ENCODE results near the gene GOLGA6L22. TPM values are rescaled to one million over a fixed set of nuclear protein-coding genes. Genes with fewer than 3 reads are reported as not detected.
"Not testable (repeated sequence)": the region's sequence is repeated elsewhere in the genome, so short reads cannot be mapped to it uniquely, and the experiment has no call there.

The GOLGA6L22 gene
- total RNA-seq, 1 experiment from 2014 or later = not detected

GRCh38 chr15:22418666-22419065 is 40.0 kb upstream of the GOLGA6L22 start:
- H3K23ac ChIP-seq (ENCODE audit: insufficient read length, low read depth, low read length); H2BK5ac ChIP-seq (ENCODE audit: insufficient read length, low read length); H3K18ac ChIP-seq (ENCODE audit: insufficient read length, low read depth, low read length); H2BK120ac ChIP-seq (ENCODE audit: low read depth, low read length, poor library complexity, severe bottlenecking); H2AFZ ChIP-seq (ENCODE audit: low read length); H3K9me3 ChIP-seq (ENCODE audit: control insufficient read depth, low read depth, low read length); H3K23me2 ChIP-seq (ENCODE audit: insufficient read length, low read depth, low read length, poor library complexity, severe bottlenecking); H3K56ac ChIP-seq (ENCODE audit: insufficient read length, low read depth, low read length); H3K9me3 Mint-ChIP-seq; H3T11ph ChIP-seq (ENCODE audit: low read length); H4K8ac ChIP-seq (replicated peaks; ENCODE audit: insufficient read length, low read depth, low read length); H3K4me1 Mint-ChIP-seq; H3K27ac ChIP-seq (ENCODE audit: insufficient read length, low read depth, low read length); H3K36me3 Mint-ChIP-seq (ENCODE audit: insufficient read depth in 1 of 3, low read depth in 3 of 3); H2AK5ac ChIP-seq (ENCODE audit: insufficient read length, low read length); H3K27ac Mint-ChIP-seq; H3K4ac ChIP-seq (ENCODE audit: low read depth, low read length); H2BK20ac ChIP-seq (ENCODE audit: low read depth, low read length, poor library complexity, severe bottlenecking); H2BK15ac ChIP-seq (ENCODE audit: low read depth, low read length); H4K20me1 ChIP-seq (ENCODE audit: control insufficient read depth, insufficient read depth, insufficient read length); H3K27me3 Mint-ChIP-seq (ENCODE audit: low read depth); H3K14ac ChIP-seq (ENCODE audit: insufficient read depth, low read length); H3K79me2 ChIP-seq (ENCODE audit: insufficient read depth, low read length); H2BK12ac ChIP-seq (ENCODE audit: insufficient read length, low read depth, low read length); H4K5ac ChIP-seq (ENCODE audit: insufficient read length, low read depth, low read length); H3K4me1 ChIP-seq (ENCODE audit: insufficient read depth, low read length); H3K9ac ChIP-seq (ENCODE audit: extremely low read depth, insufficient read length, low read length); H4K91ac ChIP-seq (ENCODE audit: insufficient read length, low read depth, low read length); H3K4me3 Mint-ChIP-seq; H3K4me2 ChIP-seq (ENCODE audit: insufficient read depth, insufficient read length, low read length); H3K27me3 ChIP-seq (ENCODE audit: insufficient read depth, low read length); H3K79me1 ChIP-seq (ENCODE audit: insufficient read depth, low read depth, low read length, poor library complexity, severe bottlenecking): not testable (repeated sequence)
- no CpG with 5 or more reads among the region's 33 CpGs for WGBS (ENCODE audit: extremely low coverage, insufficient read length, low lambda C conversion rate)
- peak; percentile 4 for DNase-seq

GRCh38 chr15:22420340-22420739 is 38.4 kb upstream of the GOLGA6L22 start:
- not testable (repeated sequence) for H3K9me3 ChIP-seq (ENCODE audit: control insufficient read depth, low read depth, low read length); H3K14ac ChIP-seq (ENCODE audit: insufficient read depth, low read length); H3K9me3 Mint-ChIP-seq; H2AK5ac ChIP-seq (ENCODE audit: insufficient read length, low read length); H3K4me2 ChIP-seq (ENCODE audit: insufficient read depth, insufficient read length, low read length); H4K8ac ChIP-seq (replicated peaks; ENCODE audit: insufficient read length, low read depth, low read length); H4K20me1 ChIP-seq (ENCODE audit: control insufficient read depth, insufficient read depth, insufficient read length); H3K56ac ChIP-seq (ENCODE audit: insufficient read length, low read depth, low read length); H3K27me3 ChIP-seq (ENCODE audit: insufficient read depth, low read length); H3K4ac ChIP-seq (ENCODE audit: low read depth, low read length); H3T11ph ChIP-seq (ENCODE audit: low read length); H3K23ac ChIP-seq (ENCODE audit: insufficient read length, low read depth, low read length); H2BK5ac ChIP-seq (ENCODE audit: insufficient read length, low read length); H3K79me1 ChIP-seq (ENCODE audit: insufficient read depth, low read depth, low read length, poor library complexity, severe bottlenecking); H3K18ac ChIP-seq (ENCODE audit: insufficient read length, low read depth, low read length); H3K27ac ChIP-seq (ENCODE audit: insufficient read length, low read depth, low read length); H4K5ac ChIP-seq (ENCODE audit: insufficient read length, low read depth, low read length); H4K91ac ChIP-seq (ENCODE audit: insufficient read length, low read depth, low read length); DNase-seq; H3K4me3 Mint-ChIP-seq; H2AFZ ChIP-seq (ENCODE audit: low read length); H3K36me3 Mint-ChIP-seq (ENCODE audit: insufficient read depth in 1 of 3, low read depth in 3 of 3); H2BK15ac ChIP-seq (ENCODE audit: low read depth, low read length); H3K9ac ChIP-seq (ENCODE audit: extremely low read depth, insufficient read length, low read length); H3K79me2 ChIP-seq (ENCODE audit: insufficient read depth, low read length); H2BK120ac ChIP-seq (ENCODE audit: low read depth, low read length, poor library complexity, severe bottlenecking); H2BK20ac ChIP-seq (ENCODE audit: low read depth, low read length, poor library complexity, severe bottlenecking); H3K27ac Mint-ChIP-seq; H2BK12ac ChIP-seq (ENCODE audit: insufficient read length, low read depth, low read length); H3K23me2 ChIP-seq (ENCODE audit: insufficient read length, low read depth, low read length, poor library complexity, severe bottlenecking); H3K27me3 Mint-ChIP-seq (ENCODE audit: low read depth); H3K4me1 Mint-ChIP-seq; H3K4me1 ChIP-seq (ENCODE audit: insufficient read depth, low read length)
- no CpG with 5 or more reads among the region's 13 CpGs for WGBS (ENCODE audit: extremely low coverage, insufficient read length, low lambda C conversion rate)

All from H9 (cell line).